NCI-H510A treated with DMSO at 0.1 percent for 48 hours (cell line): ENCODE results near the gene PTPRD.
"Not testable (repeated sequence)": the region's sequence is repeated elsewhere in the genome, so short reads cannot be mapped to it uniquely, and the experiment has no call there.

Source experiments
- DNase-seq: peaks from one replicate; lab custom pipeline; 2025; lab: John Stamatoyannopoulos, UW

Gene PTPRD

GRCh38 chr9:10479172-10479571 lies 133.6 kb downstream of the PTPRD start:
- no peak for DNase-seq

- not testable (repeated sequence) for DNase-seq
These were observed 163.6 kb downstream of the PTPRD start for GRCh38 chr9:10449201-10449617.

- DNase-seq = no peak
These were observed 165.8 kb downstream of the PTPRD start for GRCh38 chr9:10447036-10447435.

GRCh38 chr9:10443868-10444204 lies 169.0 kb downstream of the PTPRD start:
- no peak for DNase-seq

GRCh38 chr9:10443181-10443867 lies 169.5 kb downstream of the PTPRD start:
- no peak for DNase-seq

- DNase-seq = no peak
These were observed 173.8 kb downstream of the PTPRD start for GRCh38 chr9:10438955-10439354.

- DNase-seq = no peak
These were observed 176.0 kb downstream of the PTPRD start for GRCh38 chr9:10436756-10437155.

- no peak for DNase-seq
These were observed 178.4 kb downstream of the PTPRD start for GRCh38 chr9:10434412-10434811.

- no peak for DNase-seq
These were observed 201.5 kb downstream of the PTPRD start for GRCh38 chr9:10411272-10411671.

GRCh38 chr9:10403283-10403682 lies 209.5 kb downstream of the PTPRD start:
- DNase-seq = no peak

GRCh38 chr9:10396615-10397014 lies 216.2 kb downstream of the PTPRD start:
- DNase-seq = no peak

GRCh38 chr9:10387282-10387681 lies 225.5 kb downstream of the PTPRD start:
- no peak for DNase-seq

GRCh38 chr9:10371824-10372223 lies 241.0 kb downstream of the PTPRD start:
- no peak for DNase-seq

GRCh38 chr9:10366171-10366779 lies 246.5 kb downstream of the PTPRD start:
- DNase-seq = peak; percentile 45

- DNase-seq = no peak
These were observed 258.2 kb downstream of the PTPRD start for GRCh38 chr9:10354591-10354990.

GRCh38 chr9:10345621-10346020 lies 267.2 kb downstream of the PTPRD start:
- not testable (repeated sequence) for DNase-seq

GRCh38 chr9:10341057-10341456 lies 271.7 kb downstream of the PTPRD start:
- DNase-seq = no peak

- DNase-seq = no peak
These were observed 273.6 kb downstream of the PTPRD start for GRCh38 chr9:10339152-10339551.

- no peak for DNase-seq
These were observed 281.6 kb downstream of the PTPRD start for GRCh38 chr9:10331157-10331556.

GRCh38 chr9:10282084-10282483 lies 330.7 kb downstream of the PTPRD start:
- DNase-seq = no peak

- no peak for DNase-seq
These were observed 337.8 kb downstream of the PTPRD start for GRCh38 chr9:10274988-10275387.

GRCh38 chr9:10274175-10274574 lies 338.6 kb downstream of the PTPRD start:
- no peak for DNase-seq

- no peak for DNase-seq
These were observed 340.0 kb downstream of the PTPRD start for GRCh38 chr9:10272830-10273229.
